GM23248 (cell line): ENCODE data around the gene AGAP1.

Source experiments
- EZH2 ChIP-seq: fragments of 200-600 bp; sonication (generic); IDR thresholded peaks from 2 replicates; pipeline ENCODE4 v1.6.1; 2018; ENCODE audit warnings: antibody characterized with exemption, mild to moderate bottlenecking; ENCODE audit not compliant: insufficient read depth, poor library complexity, severe bottlenecking
- EZH2phosphoT487 ChIP-seq: fragments of 200-600 bp; sonication (generic); IDR thresholded peaks from 2 replicates; pipeline ENCODE4 v1.6.1; 2018; ENCODE audit warnings: antibody characterized with exemption, moderate library complexity, mild to moderate bottlenecking, low read depth; ENCODE audit not compliant: insufficient read depth

DNA sequence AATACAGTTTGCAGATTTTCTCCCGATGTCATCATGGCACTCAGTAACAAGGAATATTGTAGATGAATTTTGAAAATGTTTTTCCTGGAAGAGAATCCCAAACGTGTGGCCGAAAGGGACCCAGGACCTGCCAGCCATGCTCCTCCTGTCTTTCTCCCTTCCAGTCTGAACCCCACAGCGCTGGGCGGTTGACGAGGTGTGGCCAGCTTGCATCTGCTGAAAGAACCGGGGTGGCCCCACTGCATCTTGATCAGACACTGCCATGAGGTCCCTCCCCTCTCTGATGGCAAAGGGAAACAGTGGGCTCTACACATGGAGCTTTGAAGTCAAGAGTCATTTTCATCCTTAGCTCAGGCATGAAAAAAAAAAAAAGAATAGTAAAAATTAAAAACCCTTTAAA, 240.3 kb downstream of the AGAP1 start:
- TF ChIP-seq EZH2 (no peak), EZH2phosphoT487 (no peak)
